GM18951 (cell line): ENCODE measurements around the gene KANSL1L.

Experiments used
- POLR2A ChIP-seq: IDR thresholded peaks from 4 replicates; pipeline ENCODE4 v1.6.1; 2011; ENCODE audit warnings: mild to moderate bottlenecking; ENCODE audit not compliant: insufficient read length, insufficient read depth; ENCODE audit errors: extremely low read depth
- in situ Hi-C: fragments of 300-500 bp; cut with MboI; formaldehyde crosslinking; loops from one replicate; pipeline ENCODE4 v1.12.0; 2022; ENCODE audit warnings: low sequenced_read_pairs, mixed read lengths, inconsistent platforms; ENCODE audit not compliant: unreplicated experiment

Gene KANSL1L

DNA sequence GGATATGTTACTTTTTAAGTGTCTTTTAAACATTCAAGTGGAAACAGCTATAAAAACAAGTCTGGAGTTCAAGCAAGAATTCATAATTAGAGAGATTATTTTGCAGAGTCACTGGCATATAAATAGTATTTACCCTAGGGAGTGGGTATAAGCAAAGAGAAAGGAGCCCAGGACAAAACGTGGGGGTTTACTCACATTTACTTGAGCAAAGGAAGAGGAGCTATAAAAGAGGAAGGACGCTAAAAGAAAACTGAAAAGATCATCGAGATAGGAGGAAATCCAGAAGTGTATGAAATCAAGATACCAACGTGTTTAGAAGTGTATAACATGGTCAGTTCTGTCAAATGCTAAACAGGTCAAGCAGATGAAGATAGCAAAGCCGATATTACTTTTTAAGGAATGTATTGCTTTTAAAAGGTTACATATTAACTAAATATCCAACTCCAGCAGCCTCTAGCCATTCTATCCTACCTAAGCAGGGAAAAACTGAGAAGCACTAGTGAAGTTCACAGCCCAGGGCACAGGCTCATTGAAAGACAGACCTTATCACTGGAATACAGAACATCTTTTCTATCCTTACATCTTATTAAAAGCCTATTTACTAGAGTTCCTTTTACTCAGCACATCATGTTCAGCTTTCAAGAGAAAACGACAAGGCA, 8.6 kb downstream of the KANSL1L start:
- in situ Hi-C loops, result no loop called here
- no peak for TF ChIP-seq POLR2A

DNA sequence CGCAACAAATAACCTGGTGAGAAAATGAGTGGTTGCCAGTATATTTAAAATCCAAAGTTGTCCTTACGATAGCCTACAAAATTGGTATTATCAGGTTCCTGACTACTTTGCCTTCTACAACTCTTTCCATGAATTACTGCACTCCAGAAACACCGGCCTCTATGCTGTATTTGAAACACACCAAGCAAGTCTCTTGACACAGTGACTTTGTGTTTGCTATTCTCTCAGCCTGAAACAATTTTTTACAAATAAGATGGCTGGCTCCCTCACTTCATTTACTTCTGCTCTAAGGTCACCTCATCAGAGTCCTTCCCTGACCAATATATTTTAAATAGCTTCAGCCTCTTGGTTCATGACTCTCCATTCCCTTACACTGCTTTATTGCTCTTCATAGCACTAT, 12.2 kb downstream of the KANSL1L start:
- TF ChIP-seq POLR2A, result no peak
- in situ Hi-C loops, result no loop called here

DNA sequence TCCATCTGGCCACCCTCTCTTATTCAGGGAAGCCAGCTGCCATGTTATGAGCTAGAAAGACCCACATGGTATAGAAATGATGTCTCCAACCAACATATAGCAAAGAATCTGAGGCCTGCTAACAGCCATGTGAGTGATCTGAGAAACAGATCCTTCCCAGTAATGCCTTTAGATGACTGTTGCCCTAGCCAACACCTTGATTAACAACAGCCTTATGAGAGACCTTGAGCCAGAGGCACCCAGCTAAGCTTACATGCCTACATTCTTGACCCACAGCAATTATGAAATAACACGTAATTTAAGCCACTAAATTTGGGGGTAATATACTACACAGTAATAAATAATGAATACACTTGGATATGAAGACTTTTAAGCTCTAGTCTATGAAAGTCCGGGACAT, 13.0 kb downstream of the KANSL1L start:
- no peak for TF ChIP-seq POLR2A
- in situ Hi-C loops, result no loop called here

DNA sequence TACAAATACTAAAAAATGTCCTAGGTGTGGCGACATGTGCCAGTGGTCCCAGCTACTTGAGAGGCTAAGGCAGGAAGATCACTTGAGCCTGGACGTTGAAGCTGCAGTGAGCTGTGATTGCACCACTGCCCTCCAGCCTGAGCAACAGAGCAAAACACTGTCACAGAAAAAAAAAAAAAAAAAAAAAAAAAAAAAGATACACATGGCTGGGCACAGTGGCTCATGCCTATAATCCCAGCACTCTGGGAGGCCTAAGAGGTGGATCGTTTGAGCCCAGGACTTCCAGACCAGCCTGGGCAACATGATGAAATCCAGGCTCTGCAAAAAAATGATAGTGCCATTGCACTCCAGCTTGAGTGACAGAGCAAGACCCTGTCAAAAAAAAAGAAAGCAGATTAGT, 13.7 kb downstream of the KANSL1L start:
- in situ Hi-C loops, result no loop called here
- TF ChIP-seq POLR2A, result no peak

DNA sequence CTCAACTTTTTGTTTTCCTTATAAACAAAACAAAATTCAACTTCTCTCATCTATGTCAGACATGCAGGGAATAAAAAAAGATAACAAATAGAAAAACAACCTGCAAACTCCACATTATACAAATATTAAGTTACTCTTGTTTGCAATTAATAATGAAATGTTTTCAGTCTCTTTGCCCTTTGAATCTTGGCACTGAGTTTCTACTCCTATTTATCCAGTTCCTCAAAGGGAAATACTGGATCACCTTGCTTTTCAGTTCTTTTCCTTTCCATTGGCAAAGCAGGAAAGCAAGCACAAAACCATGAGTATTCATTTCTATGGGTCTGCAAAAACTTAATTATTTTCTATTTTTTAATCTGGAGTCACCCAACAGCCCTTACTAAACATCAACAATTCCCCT, 23.6 kb downstream of the KANSL1L start:
- in situ Hi-C loops, result no loop called here
- TF ChIP-seq POLR2A, result no peak

DNA sequence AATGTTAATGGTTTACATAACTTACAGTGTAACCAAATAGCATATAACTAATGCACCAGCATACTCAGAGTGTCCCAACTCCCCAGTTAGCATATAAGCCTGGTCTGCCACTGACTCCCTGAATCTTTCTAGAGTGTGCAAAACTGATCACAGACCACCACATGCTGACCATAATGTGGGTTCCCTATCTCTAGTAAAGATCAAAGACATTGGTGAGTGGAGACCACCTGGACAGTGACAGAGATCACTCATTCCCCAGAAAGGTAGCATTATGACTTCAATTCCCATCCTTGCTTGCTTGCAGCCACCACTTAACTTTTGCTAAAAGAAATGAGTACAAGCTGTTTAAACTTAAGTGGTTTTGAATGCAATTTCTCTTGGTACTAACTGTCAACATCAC, 39.0 kb downstream of the KANSL1L start:
- in situ Hi-C loops, result no loop called here
- TF ChIP-seq POLR2A, result no peak

DNA sequence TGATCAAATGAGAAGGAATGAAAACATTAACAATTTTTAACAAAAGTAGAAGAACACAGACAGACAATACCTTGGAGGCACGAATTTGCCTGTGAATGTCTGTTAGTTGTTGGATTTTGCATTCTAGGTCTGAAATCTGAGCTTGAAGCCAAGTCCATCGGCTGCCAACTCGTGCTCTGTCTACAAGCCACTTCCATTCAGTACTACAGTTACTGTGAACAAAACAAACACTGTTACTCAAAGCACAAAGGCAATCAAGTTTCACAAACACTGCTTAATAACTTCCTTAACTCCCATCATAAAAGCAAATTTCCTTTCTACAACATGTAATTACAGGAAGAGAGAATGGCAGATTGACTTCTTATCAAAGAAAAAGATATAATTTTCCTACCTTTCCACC, 42.2 kb downstream of the KANSL1L start:
- in situ Hi-C loops, result no loop called here
- no peak for TF ChIP-seq POLR2A

DNA sequence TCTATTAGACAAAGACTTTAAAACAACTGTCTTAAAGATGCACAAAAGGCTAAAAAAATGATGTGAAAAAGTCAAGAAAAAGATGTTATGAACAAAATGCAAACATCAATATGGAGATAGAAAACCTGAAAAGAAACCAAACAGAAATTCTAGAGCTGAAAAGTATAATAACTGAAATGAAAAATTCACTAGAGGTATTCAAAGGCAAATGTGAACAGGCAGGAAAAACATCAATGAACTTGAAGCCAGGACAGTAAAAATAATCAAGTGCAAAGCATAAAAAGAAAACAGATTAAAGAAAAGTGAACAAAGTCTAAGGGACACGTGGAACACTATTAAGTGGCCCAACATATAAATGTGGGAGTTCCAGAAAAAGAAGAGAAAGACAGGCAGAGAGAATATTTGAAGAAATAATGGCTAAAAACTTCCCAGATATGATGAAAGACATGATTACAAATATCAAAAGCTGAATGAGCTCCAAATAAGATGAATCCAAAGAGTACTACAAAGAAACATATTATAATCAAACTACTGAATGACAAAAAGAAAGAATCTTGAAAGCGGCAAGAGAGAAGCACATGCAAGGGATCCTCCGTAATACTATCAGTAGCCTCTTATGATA, 57.5 kb downstream of the KANSL1L start:
- in situ Hi-C loops, result no loop called here
- no peak for TF ChIP-seq POLR2A

DNA sequence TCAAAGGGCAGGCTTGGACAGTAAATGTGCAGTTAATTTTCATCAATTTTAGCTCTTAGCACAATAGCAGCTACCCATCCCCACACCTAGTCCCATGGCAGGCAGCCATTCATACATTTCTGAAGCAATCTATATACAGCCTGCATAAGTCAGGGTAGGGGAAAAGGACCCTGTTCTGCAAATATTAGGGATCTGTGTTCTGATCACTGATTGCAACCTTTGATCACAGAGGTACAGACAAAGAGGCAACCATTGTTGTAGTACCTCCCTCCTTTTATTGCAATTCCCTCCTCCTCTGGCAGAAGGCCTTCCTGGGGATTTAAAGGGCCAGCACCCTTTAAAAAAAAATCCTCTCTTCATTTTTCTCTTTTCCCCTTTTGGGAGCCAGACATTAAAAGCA, 58.3 kb downstream of the KANSL1L start:
- in situ Hi-C loops, result no loop called here

DNA sequence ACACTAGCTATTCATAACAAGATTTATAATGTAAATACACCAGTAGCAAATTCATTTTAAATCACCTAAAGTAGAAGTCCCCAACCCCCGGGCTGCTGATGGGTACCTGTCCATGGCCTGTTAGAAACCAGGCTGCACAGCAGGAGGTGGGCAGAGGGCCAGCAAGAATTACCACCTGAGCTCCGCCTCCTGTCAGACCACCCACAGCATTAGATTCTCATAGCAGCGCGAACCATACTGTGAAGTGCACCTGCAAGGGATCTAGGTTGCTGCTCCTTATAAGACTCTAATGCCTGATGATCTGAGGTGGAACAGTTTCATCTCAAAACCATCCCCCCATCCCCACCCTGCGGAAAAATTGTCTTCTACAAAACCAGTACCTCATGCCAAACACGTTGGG, 71.3 kb downstream of the KANSL1L start:
- in situ Hi-C loops, result no loop called here
- TF ChIP-seq POLR2A, result no peak

More for the DNA sequence above, 58.3 kb downstream of the KANSL1L start:
- no peak for TF ChIP-seq POLR2A

DNA sequence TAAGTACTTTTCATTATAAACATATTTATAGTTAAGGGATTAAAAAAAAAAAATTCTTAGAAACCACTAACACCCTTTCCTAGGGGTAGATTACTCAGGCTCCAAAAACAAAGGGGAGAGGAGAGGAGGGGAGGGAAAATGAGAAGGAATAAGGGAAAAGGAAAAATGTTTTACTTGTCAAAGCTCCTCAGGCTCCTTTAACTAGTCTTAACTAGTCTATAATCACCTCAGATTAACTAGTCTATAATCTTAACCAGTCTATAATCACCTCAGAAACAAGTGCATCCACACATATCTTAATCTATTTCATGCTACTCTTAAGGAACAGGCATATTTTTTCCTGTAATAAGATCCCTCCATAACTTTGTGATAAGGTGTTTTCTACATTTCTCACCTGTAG, 76.4 kb downstream of the KANSL1L start:
- in situ Hi-C loops, result no loop called here
- TF ChIP-seq POLR2A, result no peak

DNA sequence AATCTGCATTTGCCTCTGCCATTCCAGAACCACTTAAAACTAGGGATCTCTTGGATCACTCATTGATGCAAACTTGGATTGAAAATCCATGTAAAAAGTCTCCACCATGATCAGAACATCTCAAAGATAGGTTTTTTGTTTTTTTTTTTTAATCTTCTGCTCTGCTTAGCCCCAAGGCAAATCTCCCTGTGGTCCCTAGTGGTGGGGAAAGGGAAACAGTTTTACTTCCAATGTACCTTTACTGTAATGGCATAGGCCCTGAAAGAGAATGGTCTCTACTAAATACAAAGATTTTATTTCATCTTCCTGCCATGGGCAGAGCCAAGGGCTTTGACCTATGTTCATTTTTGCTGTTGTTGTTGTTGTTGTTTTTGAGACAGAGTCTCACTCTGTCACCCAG, 78.4 kb downstream of the KANSL1L start:
- in situ Hi-C loops, result no loop called here
- no peak for TF ChIP-seq POLR2A

DNA sequence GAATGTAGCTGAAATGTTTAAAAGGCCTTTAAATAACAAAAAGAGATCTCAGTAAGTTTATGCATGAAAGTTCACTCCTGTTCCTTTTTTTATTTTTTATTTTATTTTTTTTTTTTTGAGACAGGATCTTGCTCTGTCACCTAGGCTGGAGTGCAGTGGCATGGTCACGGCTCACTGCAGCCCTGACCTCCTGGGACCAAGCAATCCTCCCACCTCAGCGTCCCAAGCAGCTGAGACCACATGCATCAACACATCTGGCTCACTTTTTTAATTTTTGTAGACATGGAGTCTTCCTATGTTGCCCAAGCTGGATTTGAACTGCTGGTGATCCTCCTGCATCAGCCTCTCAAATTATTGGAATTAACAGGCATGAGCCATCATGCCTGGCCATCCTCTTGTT, 84.3 kb downstream of the KANSL1L start:
- TF ChIP-seq POLR2A, result no peak
- in situ Hi-C loops, result no loop called here

DNA sequence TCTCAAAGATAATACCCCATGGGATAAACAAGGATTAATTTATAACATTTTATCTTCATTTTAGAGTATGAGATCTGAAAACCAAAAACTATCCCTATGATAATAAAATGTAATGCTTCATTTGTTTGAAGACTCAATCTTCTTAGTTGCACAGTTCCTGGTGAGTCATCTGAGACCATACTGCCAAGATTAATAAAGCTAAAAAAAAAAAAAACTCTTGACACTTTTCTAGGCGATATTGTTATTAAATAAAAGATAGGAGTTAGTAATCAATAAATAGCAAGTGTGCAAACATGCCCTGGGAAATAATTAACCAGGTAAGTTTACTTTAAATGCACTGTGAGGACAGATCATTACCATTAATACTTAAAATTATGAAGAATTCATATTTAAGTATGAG, 84.9 kb downstream of the KANSL1L start:
- no peak for TF ChIP-seq POLR2A
- in situ Hi-C loops, result no loop called here
